GM21723 (cell line): ENCODE results near the gene KCNJ6.

Experiments
- ATAC-seq: cut with Tn5 transposase; IDR thresholded peaks from one replicate; pipeline ENCODE4 v1.9.1; 2021; ENCODE audit warnings: mild to moderate bottlenecking, moderate library complexity; ENCODE audit not compliant: unreplicated experiment

The KCNJ6 gene

GRCh38 chr21:37868446-37869295 is 47.6 kb downstream of the KCNJ6 start:
- ATAC-seq = no peak

- ATAC-seq = peak; percentile 57
These were observed 50.2 kb downstream of the KCNJ6 start for GRCh38 chr21:37866027-37866426.

- ATAC-seq = no peak
These were observed 51.1 kb downstream of the KCNJ6 start for GRCh38 chr21:37865156-37865555.

GRCh38 chr21:37863842-37864241 is 52.4 kb downstream of the KCNJ6 start:
- no peak for ATAC-seq

- ATAC-seq = no peak
These were observed 53.7 kb downstream of the KCNJ6 start for GRCh38 chr21:37862536-37862935.

- no peak for ATAC-seq
These were observed 54.7 kb downstream of the KCNJ6 start for GRCh38 chr21:37861561-37861960.

GRCh38 chr21:37860416-37860815 is 55.8 kb downstream of the KCNJ6 start:
- ATAC-seq = no peak

GRCh38 chr21:37855647-37856625 is 60.3 kb downstream of the KCNJ6 start:
- ATAC-seq = no peak

GRCh38 chr21:37855271-37855646 is 61.0 kb downstream of the KCNJ6 start:
- no peak for ATAC-seq

- no peak for ATAC-seq
These were observed 66.7 kb downstream of the KCNJ6 start for GRCh38 chr21:37849506-37850102.

GRCh38 chr21:37848721-37849490 is 67.4 kb downstream of the KCNJ6 start:
- ATAC-seq = no peak

- no peak for ATAC-seq
These were observed 70.7 kb downstream of the KCNJ6 start for GRCh38 chr21:37845535-37845934.

GRCh38 chr21:37843191-37843590 is 73.1 kb downstream of the KCNJ6 start:
- no peak for ATAC-seq

- no peak for ATAC-seq
These were observed 73.9 kb downstream of the KCNJ6 start for GRCh38 chr21:37842163-37842919.

GRCh38 chr21:37837381-37837780 is 78.9 kb downstream of the KCNJ6 start:
- no peak for ATAC-seq

GRCh38 chr21:37835481-37835880 is 80.8 kb downstream of the KCNJ6 start:
- ATAC-seq = no peak

- no peak for ATAC-seq
These were observed 83.0 kb downstream of the KCNJ6 start for GRCh38 chr21:37833301-37833700.

- ATAC-seq = no peak
These were observed 86.8 kb downstream of the KCNJ6 start for GRCh38 chr21:37829447-37829846.

GRCh38 chr21:37828991-37829390 is 87.3 kb downstream of the KCNJ6 start:
- ATAC-seq = no peak

- no peak for ATAC-seq
These were observed 87.7 kb downstream of the KCNJ6 start for GRCh38 chr21:37828556-37828955.
